ENCODE measurements around the gene SLC7A14.

GRCh38 chr3:170634663-170635384 lies 48.9 kb upstream of the SLC7A14 start:
- TF ChIP-seq CTCF (IDR thresholded peaks at IDR 0.05) = no peak
- no peak for TF ChIP-seq POLR2A (IDR thresholded peaks at IDR 0.05)
- TF ChIP-seq EP300 (IDR thresholded peaks at IDR 0.05) = no peak
